Activated CD4-positive, alpha-beta T cell treated with anti-CD3 and anti-CD28 coated beads, Interleukin-2, amount 50 U/mL, for 4 hours (primary cell): Measurements from ENCODE around the gene PON1.

Source experiments
- DNase-seq, 2 experiments: peaks; one replicate each; pipeline ENCODE4 v3.0.0-alpha.2; 2020

PON1 gene

DNA sequence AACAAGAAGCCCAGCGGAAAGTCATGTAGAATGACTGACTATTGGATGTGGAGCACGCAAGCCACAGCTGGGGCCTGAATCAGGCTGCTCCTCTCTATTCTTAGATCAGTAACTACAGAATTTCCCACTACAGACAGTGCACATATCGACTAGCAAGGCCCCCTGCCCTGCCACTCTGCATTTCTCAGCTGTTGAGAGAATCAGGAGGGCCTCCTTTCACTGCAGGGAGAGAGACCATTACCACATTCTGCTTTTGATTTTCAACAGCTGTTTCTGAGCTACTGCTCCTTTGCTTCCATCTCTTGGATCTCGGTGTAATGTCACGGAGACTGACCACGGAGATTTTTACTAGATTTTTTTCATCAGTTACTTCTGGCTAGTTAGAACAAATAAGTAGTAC is 73.8 kb downstream of the PON1 start:
- DNase-seq = no peak
